ENCODE measurements around the gene ANKRD27.

Gene ANKRD27

DNA sequence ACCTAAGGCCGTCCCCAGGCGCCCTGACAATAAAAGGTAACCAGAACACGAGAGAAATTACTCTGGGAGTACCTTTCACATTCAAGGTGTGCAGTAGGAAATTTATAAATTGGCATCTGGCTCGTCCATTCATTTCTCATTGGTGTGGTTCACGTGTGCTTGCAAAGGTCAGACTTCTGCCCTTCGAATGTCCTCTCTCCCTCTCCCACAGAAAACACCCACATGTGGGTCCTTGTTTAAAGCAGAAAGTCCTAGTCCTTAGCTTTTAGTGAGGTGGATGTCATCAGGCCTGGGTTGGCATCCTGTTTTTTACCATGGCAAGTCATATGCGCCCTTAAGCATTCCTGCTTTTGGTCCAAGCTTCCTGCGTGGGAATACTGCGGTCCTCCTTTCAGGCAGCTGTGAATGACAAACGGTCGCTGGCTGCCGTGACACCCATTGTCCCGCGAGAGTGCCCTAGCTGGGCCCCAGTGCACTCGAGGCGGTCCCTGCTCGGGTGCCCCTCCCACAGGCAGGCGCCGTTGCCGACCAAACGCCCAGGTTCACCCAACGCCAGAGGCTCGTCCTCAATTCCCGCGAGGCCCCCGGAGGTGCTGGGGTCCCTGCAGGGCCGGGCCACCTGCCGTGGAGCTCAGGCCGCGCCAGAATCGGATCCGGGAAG lies 16.4 kb upstream of the ANKRD27 start, which contains the start of gene NUDT19 (continued):
- no peak for TF ChIP-seq ATF2 (tag by site-specific recombination; IDR thresholded peaks at IDR 0.05; ENCODE audit: low read depth)
- TF ChIP-seq ZNF555 (tag by site-specific recombination; conservative IDR thresholded peaks at IDR 0.05) = no peak
- peak; percentile 83 for TF ChIP-seq SCRT2 (tag by site-specific recombination; IDR thresholded peaks at IDR 0.05)
- TF ChIP-seq PRDM6 (tag by site-specific recombination; IDR thresholded peaks at IDR 0.05) = no peak
- peak; percentile 90 for TF ChIP-seq ZNF2 (tag by site-specific recombination; IDR thresholded peaks at IDR 0.05)
- TF ChIP-seq ZNF341 (tag by site-specific recombination; IDR thresholded peaks at IDR 0.05; ENCODE audit: low read depth) = peak; percentile 67
- peak; percentile 91 for TF ChIP-seq ZNF366 (tag by site-specific recombination; conservative IDR thresholded peaks at IDR 0.05)
- no peak for TF ChIP-seq ZNF677 (tag by site-specific recombination; IDR thresholded peaks at IDR 0.05)
- TF ChIP-seq PATZ1 (tag by site-specific recombination; IDR thresholded peaks at IDR 0.05) = peak; percentile 92
- no peak for TF ChIP-seq ZNF701 (tag by site-specific recombination; IDR thresholded peaks at IDR 0.05)
- TF ChIP-seq, protein P1, sequence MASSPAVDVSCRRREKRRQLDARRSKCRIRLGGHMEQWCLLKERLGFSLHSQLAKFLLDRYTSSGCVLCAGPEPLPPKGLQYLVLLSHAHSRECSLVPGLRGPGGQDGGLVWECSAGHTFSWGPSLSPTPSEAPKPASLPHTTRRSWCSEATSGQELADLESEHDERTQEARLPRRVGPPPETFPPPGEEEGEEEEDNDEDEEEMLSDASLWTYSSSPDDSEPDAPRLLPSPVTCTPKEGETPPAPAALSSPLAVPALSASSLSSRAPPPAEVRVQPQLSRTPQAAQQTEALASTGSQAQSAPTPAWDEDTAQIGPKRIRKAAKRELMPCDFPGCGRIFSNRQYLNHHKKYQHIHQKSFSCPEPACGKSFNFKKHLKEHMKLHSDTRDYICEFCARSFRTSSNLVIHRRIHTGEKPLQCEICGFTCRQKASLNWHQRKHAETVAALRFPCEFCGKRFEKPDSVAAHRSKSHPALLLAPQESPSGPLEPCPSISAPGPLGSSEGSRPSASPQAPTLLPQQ (tag by site-specific recombination; IDR thresholded peaks at IDR 0.05) = peak; percentile 99
- TF ChIP-seq BCL6B (tag by site-specific recombination; IDR thresholded peaks at IDR 0.05) = no peak
- TF ChIP-seq ZNF114 (tag by site-specific recombination; IDR thresholded peaks at IDR 0.05) = no peak
- TF ChIP-seq, protein P2, sequence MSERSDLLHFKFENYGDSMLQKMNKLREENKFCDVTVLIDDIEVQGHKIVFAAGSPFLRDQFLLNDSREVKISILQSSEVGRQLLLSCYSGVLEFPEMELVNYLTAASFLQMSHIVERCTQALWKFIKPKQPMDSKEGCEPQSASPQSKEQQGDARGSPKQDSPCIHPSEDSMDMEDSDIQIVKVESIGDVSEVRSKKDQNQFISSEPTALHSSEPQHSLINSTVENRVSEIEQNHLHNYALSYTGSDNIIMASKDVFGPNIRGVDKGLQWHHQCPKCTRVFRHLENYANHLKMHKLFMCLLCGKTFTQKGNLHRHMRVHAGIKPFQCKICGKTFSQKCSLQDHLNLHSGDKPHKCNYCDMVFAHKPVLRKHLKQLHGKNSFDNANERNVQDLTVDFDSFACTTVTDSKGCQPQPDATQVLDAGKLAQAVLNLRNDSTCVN (tag by site-specific recombination; optimal IDR thresholded peaks at IDR 0.05) = peak; percentile 54
- peak; percentile 100 for TF ChIP-seq ZNF335 (tag by site-specific recombination; conservative IDR thresholded peaks at IDR 0.05)
- no peak for TF ChIP-seq MZF1 (tag by site-specific recombination; IDR thresholded peaks at IDR 0.05; ENCODE audit: borderline replicate concordance)
- no peak for TF ChIP-seq ZNF549 (tag by site-specific recombination; IDR thresholded peaks at IDR 0.05)
- TF ChIP-seq, protein P3, sequence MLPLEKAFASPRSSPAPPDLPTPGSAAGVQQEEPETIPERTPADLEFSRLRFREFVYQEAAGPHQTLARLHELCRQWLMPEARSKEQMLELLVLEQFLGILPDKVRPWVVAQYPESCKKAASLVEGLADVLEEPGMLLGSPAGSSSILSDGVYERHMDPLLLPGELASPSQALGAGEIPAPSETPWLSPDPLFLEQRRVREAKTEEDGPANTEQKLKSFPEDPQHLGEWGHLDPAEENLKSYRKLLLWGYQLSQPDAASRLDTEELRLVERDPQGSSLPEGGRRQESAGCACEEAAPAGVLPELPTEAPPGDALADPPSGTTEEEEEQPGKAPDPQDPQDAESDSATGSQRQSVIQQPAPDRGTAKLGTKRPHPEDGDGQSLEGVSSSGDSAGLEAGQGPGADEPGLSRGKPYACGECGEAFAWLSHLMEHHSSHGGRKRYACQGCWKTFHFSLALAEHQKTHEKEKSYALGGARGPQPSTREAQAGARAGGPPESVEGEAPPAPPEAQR (tag by site-specific recombination; IDR thresholded peaks at IDR 0.05) = peak; percentile 31; the same call in 1 of the 2 replicates
- no peak for TF ChIP-seq ZNF157 (tag by site-specific recombination; IDR thresholded peaks at IDR 0.05)
- peak; percentile 74 for TF ChIP-seq ZNF629 (tag by site-specific recombination; IDR thresholded peaks at IDR 0.05)
- TF ChIP-seq ZNF350 (tag by site-specific recombination; IDR thresholded peaks at IDR 0.05) = no peak
- TF ChIP-seq TRIM28 (IDR thresholded peaks at IDR 0.05; ENCODE audit: borderline replicate concordance, low read length) = no peak
- TF ChIP-seq KLF8 (tag by site-specific recombination; IDR thresholded peaks at IDR 0.05) = peak; percentile 94
- TF ChIP-seq ZBTB48 (tag by site-specific recombination; IDR thresholded peaks at IDR 0.05) = peak; percentile 91

Measured in HEK293 (cell line).